ENCODE measurements around the gene AKT3.

GRCh38 chr1:243882276-243882675, 32.2 kb upstream of the AKT3 start:
- TF ChIP-seq CTCF (IDR thresholded peaks at IDR 0.05) (no peak), POLR2A (IDR thresholded peaks at IDR 0.05) (no peak)

All from heart left ventricle (tissue), 13 donors.